ENCODE measurements around the gene WNT5A. TPM values are rescaled to one million over a fixed set of nuclear protein-coding genes. Genes with fewer than 3 reads are reported as not detected.
A peak's percentile ranks its signal among the peaks of the same experiment; 100 is the strongest.

Gene WNT5A
- total RNA-seq, 6 experiments from 2014 or later, result 0.64 to 3.6 (median 2.4) TPM

DNA sequence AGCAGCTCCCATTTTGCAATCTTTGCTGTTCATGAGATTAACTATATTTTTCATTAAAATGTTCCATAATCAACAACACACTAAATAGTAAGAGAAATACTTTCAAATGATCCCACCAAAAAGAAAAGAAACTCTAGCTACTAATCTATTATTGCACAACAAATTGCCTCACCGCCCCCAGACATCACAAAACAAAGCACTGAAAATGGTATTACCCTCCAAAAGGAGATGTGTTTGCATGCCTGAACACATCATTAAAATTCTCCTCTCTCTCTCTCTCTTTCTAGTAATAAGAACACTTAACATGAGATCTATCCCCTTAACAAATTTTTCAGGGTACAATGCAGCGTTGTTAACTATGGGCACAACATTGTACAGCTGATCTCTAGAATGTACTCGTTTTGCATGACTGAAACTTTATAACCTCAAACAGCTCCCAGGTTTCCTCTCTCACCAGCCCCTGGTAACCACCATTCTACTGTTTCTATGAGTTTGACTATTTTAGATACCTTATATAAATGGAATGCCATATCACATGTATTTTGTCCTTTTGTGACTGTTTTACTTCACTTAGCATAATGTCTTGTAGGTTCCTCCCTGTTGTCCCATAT is 33.1 kb downstream of the WNT5A start:
- H3K27me3 ChIP-seq, result no peaks in the 10 kb centered on the region
- H3K4me1 ChIP-seq, result no peaks in the 10 kb centered on the region
- no peak overlapping the region for H3K4me3 ChIP-seq
- no peak overlapping the region for H3K27ac ChIP-seq
- H3K9me3 ChIP-seq, result no peaks in the 10 kb centered on the region
- ATAC-seq, result no peak
- TF ChIP-seq, protein P1, sequence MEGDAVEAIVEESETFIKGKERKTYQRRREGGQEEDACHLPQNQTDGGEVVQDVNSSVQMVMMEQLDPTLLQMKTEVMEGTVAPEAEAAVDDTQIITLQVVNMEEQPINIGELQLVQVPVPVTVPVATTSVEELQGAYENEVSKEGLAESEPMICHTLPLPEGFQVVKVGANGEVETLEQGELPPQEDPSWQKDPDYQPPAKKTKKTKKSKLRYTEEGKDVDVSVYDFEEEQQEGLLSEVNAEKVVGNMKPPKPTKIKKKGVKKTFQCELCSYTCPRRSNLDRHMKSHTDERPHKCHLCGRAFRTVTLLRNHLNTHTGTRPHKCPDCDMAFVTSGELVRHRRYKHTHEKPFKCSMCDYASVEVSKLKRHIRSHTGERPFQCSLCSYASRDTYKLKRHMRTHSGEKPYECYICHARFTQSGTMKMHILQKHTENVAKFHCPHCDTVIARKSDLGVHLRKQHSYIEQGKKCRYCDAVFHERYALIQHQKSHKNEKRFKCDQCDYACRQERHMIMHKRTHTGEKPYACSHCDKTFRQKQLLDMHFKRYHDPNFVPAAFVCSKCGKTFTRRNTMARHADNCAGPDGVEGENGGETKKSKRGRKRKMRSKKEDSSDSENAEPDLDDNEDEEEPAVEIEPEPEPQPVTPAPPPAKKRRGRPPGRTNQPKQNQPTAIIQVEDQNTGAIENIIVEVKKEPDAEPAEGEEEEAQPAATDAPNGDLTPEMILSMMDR (IDR thresholded peaks at IDR 0.05), result no peak
- TF ChIP-seq POLR2A (IDR thresholded peaks at IDR 0.05), result no peak
- intact Hi-C loops (cut with DNase I), result no loop called here
- DNase-seq, result no peak
- 64% methylated on average over 3 of the region's 3 CpGs for WGBS (ENCODE audit: insufficient coverage, low coverage, low lambda C conversion rate, missing lambda C conversion rate)
- no peaks in the 10 kb centered on the region for H3K36me3 ChIP-seq

DNA sequence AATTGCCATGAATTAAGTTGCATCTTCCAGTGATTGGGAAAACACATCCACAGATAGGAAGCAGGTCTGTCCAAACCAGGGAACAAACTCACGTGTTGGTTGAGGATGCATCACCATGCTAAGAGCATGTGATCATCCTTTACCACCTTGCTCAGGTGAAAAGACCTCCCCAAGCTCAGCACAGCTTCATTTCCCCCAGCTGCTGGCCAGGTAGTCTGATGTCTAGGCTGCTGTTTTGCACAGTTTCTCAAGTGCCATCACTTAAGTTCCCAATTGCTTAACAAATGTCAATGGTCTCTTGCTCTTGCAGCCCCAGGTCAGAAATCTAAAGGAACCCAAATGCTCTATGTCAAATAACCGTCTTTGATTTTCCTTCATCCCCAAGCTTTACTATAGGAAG is 34.2 kb downstream of the WNT5A start:
- no peak for TF ChIP-seq POLR2A (IDR thresholded peaks at IDR 0.05)
- TF ChIP-seq, protein P1 (IDR thresholded peaks at IDR 0.05), result no peak
- Histone ChIP-seq H3K4me3 (no peak overlapping the region), H3K36me3 (no peaks in the 10 kb centered on the region), H3K27me3 (no peaks in the 10 kb centered on the region), H3K9me3 (no peaks in the 10 kb centered on the region), H3K27ac (no peak overlapping the region), H3K4me1 (no peaks in the 10 kb centered on the region)
- ATAC-seq, result no peak
- WGBS (ENCODE audit: insufficient coverage, low coverage, low lambda C conversion rate, missing lambda C conversion rate), result 43% methylated on average over 2 of the region's 2 CpGs
- intact Hi-C loops (cut with DNase I), result no loop called here
- no peak for DNase-seq

DNA sequence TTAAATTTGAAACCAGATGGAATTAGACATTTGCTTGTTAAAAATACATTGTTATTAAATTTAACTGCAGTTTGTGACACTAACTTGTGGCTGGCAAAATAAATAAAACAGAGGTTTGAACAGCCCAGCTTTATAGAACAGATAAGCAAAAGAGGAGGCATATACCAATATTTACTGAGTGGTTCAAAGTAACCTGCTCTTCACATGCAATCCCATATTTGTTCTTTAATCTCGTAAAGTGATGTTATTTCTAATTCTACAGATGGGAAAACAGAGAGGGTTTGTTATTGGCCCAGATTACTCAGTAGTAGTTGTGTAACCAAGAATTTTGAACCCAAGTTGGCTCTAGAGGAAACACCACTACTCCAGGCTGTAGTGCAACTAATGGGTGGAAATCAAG is 37.6 kb downstream of the WNT5A start:
- H3K4me3 ChIP-seq, result no peak overlapping the region
- H3K36me3 ChIP-seq, result no peaks in the 10 kb centered on the region
- no peak overlapping the region for H3K27ac ChIP-seq
- 44% methylated on average over 1 of the region's 1 CpG for WGBS (ENCODE audit: insufficient coverage, low coverage, low lambda C conversion rate, missing lambda C conversion rate)
- intact Hi-C loops (cut with DNase I), result no loop called here
- no peaks in the 10 kb centered on the region for H3K9me3 ChIP-seq
- no peaks in the 10 kb centered on the region for H3K27me3 ChIP-seq
- ATAC-seq (peak in 2 of 4 donors; percentile 41 to 68), DNase-seq (no peak)
- no peak for TF ChIP-seq POLR2A (IDR thresholded peaks at IDR 0.05)
- peaks cover 0 to 4% (median 0%) of the 10 kb centered on the region in 4 donors for H3K4me1 ChIP-seq

DNA sequence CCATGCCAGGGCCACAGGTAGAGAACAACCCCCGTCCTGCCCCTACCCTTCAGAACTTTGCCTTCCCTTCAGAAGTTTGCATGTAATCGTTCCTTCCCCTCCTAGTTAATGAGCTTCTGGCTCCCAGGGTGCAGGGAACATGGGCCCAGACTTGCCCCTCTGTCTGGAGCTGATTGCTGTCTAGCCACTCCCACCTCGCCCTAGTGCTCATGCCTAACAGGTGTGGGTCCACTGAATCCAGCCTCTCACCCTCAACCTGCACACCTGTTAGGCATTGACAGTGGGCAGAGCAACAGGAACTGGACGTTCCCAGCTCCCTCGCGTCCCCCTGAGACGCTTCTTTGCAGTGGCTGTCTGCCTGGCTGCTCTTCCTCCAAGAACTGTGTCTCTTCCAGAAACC is 40.3 kb downstream of the WNT5A start:
- WGBS (ENCODE audit: insufficient coverage, low coverage, low lambda C conversion rate, missing lambda C conversion rate), result 52% methylated on average over 4 of the region's 7 CpGs
- Histone ChIP-seq H3K9me3 (no peaks in the 10 kb centered on the region), H3K4me3 (no peak overlapping the region), H3K27ac (no peak overlapping the region), H3K4me1 (peaks cover 0 to 4% (median 0%) of the 10 kb centered on the region in 4 donors), H3K27me3 (no peaks in the 10 kb centered on the region), H3K36me3 (no peaks in the 10 kb centered on the region)
- intact Hi-C loops (cut with DNase I), result no loop called here
- TF ChIP-seq, protein P1 (IDR thresholded peaks at IDR 0.05), result no peak
- no peak for TF ChIP-seq POLR2A (IDR thresholded peaks at IDR 0.05)
- DNase-seq (no peak), ATAC-seq (no peak)

DNA sequence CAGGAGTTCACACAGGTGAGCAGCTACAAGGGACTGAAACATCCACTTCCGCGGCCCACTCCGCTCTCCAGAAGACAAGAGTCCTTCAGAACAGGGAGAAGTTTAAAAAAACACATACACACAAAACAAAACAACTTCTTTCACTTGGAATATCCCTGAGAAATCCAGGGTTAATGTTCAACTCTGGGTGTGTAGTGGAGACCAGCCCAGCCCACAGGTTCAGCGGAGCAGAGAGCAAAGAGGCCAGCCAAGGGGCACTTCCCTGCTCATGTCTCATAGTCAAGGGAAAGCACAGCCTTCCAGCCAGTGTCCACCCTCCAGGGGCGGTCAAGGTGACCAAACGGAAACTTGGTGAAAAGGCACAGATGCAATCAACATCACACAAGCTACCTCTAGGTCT is 41.6 kb downstream of the WNT5A start:
- H3K27ac ChIP-seq, result no peak overlapping the region
- H3K27me3 ChIP-seq, result no peaks in the 10 kb centered on the region
- DNase-seq (peak; percentile 68 to 83 (median 80)), ATAC-seq (peak; percentile 93 to 99 (median 98))
- H3K4me3 ChIP-seq, result no peak overlapping the region
- intact Hi-C loops (cut with DNase I), result no loop called here
- H3K9me3 ChIP-seq, result no peaks in the 10 kb centered on the region
- TF ChIP-seq, protein P1 (IDR thresholded peaks at IDR 0.05), result no peak
- TF ChIP-seq POLR2A (IDR thresholded peaks at IDR 0.05), result no peak
- H3K36me3 ChIP-seq, result no peaks in the 10 kb centered on the region
- WGBS (ENCODE audit: insufficient coverage, low coverage, low lambda C conversion rate, missing lambda C conversion rate), result 23% methylated on average over 6 of the region's 6 CpGs
- peaks cover 0 to 4% (median 0%) of the 10 kb centered on the region in 4 donors for H3K4me1 ChIP-seq

Data from right lobe of liver (tissue), 6 donors.